ENCODE results near the gene SHROOM1.

DNA sequence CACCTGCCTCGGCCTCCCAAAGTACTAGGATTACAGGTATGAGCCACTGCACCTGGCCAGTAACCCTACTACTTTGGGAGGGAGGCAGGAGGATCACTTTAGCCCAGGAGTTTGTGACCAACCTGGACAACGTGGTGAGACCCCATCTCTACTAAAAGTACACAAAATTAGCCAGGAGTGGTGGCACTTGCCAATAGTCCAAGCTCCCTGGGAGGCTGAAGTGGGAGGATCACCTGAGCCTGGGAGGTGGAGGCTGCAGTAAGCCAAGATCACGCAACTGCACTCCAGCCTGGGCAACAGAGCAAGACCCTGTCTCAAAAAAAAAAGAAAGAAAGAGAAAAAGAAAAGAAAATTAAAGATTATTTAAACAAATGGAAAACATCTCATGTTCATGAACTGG is 25.6 kb upstream of the SHROOM1 start:
- TF ChIP-seq, protein P1, sequence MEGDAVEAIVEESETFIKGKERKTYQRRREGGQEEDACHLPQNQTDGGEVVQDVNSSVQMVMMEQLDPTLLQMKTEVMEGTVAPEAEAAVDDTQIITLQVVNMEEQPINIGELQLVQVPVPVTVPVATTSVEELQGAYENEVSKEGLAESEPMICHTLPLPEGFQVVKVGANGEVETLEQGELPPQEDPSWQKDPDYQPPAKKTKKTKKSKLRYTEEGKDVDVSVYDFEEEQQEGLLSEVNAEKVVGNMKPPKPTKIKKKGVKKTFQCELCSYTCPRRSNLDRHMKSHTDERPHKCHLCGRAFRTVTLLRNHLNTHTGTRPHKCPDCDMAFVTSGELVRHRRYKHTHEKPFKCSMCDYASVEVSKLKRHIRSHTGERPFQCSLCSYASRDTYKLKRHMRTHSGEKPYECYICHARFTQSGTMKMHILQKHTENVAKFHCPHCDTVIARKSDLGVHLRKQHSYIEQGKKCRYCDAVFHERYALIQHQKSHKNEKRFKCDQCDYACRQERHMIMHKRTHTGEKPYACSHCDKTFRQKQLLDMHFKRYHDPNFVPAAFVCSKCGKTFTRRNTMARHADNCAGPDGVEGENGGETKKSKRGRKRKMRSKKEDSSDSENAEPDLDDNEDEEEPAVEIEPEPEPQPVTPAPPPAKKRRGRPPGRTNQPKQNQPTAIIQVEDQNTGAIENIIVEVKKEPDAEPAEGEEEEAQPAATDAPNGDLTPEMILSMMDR (conservative IDR thresholded peaks at IDR 0.05; ENCODE audit: low read length) = no peak
- no peak for TF ChIP-seq EZH2phosphoT487 (IDR thresholded peaks at IDR 0.05; ENCODE audit: borderline replicate concordance, low read depth, low read length)
